Fibroblast of the aortic adventitia (primary cell): ENCODE measurements around the gene DTNBP1. TPM values are rescaled to one million over a fixed set of nuclear protein-coding genes. Genes with fewer than 3 reads are reported as not detected.

Source experiments
- DNase-seq: peaks from one replicate; pipeline ENCODE4 v3.0.0-alpha.2; 2010; ENCODE audit warnings: low read depth
- H3K4me3 ChIP-seq: 2 replicates; pipeline ENCODE4 v1.5.1; 2011; ENCODE audit warnings: low read depth, mild to moderate bottlenecking, control low read depth, low read length, moderate library complexity
- CTCF ChIP-seq: IDR thresholded peaks from 2 replicates; pipeline ENCODE4 v1.5.1; 2011; ENCODE audit warnings: mild to moderate bottlenecking, low read length, control low read depth, inconsistent platforms; ENCODE audit not compliant: insufficient read depth
- total RNA-seq: library from RNA; depleted of rRNA; stranded (reverse); fragments of >200 nt; gene quantifications from 2 replicates; pipeline ENCODE4 v1.2.3, GENCODE V29; 2012; ENCODE audit warnings: low replicate concordance

Gene DTNBP1
- total RNA-seq, 1 donor, result 5.8 TPM

GRCh38 chr6:15489261-15489962, 173.4 kb downstream of the DTNBP1 start:
- DNase-seq, result no peak
- H3K4me3 ChIP-seq, result no peak overlapping the region
- no peak for TF ChIP-seq CTCF

GRCh38 chr6:15487262-15487661, 175.6 kb downstream of the DTNBP1 start:
- H3K4me3 ChIP-seq, result no peak overlapping the region
- DNase-seq, result no peak
- TF ChIP-seq CTCF, result no peak

GRCh38 chr6:15485936-15486335, 176.9 kb downstream of the DTNBP1 start:
- H3K4me3 ChIP-seq, result no peak overlapping the region
- DNase-seq, result no peak
- no peak for TF ChIP-seq CTCF

GRCh38 chr6:15484821-15485220, 178.0 kb downstream of the DTNBP1 start:
- no peak for DNase-seq
- H3K4me3 ChIP-seq, result no peak overlapping the region
- TF ChIP-seq CTCF, result no peak

GRCh38 chr6:15484140-15484539, 178.7 kb downstream of the DTNBP1 start:
- DNase-seq, result no peak
- no peak overlapping the region for H3K4me3 ChIP-seq
- TF ChIP-seq CTCF, result no peak

- H3K4me3 ChIP-seq, result no peak overlapping the region
- no peak for TF ChIP-seq CTCF
- DNase-seq, result no peak
Observed at GRCh38 chr6:15483060-15483459, 179.8 kb downstream of the DTNBP1 start.
